ENCODE data around the gene SNAPC1.

- TF ChIP-seq CTCF (IDR thresholded peaks at IDR 0.05) (no peak), POLR2A (IDR thresholded peaks at IDR 0.05) (no peak)
These were observed 60.2 kb downstream of the SNAPC1 start for GRCh38 chr14:61822458-61822857.

Data from esophagus squamous epithelium (tissue), 4 donors.